ENCODE data around the gene ASZ1.

The ASZ1 gene

GRCh38 chr7:117346161-117346560 is 81.1 kb downstream of the ASZ1 start:
- DNase-seq (ENCODE audit: low read depth), result no peak

- no peak for DNase-seq (ENCODE audit: low read depth)
Observed at GRCh38 chr7:117338020-117338419, 89.3 kb downstream of the ASZ1 start.

- no peak for DNase-seq (ENCODE audit: low read depth)
Observed at GRCh38 chr7:117333168-117333567, 94.1 kb downstream of the ASZ1 start.

- no peak for DNase-seq (ENCODE audit: low read depth)
Observed at GRCh38 chr7:117332031-117332430, 95.3 kb downstream of the ASZ1 start.

GRCh38 chr7:117325836-117326235 is 101.5 kb downstream of the ASZ1 start:
- no peak for DNase-seq (ENCODE audit: low read depth)

GRCh38 chr7:117324960-117325359 is 102.3 kb downstream of the ASZ1 start:
- DNase-seq (ENCODE audit: low read depth), result no peak

- DNase-seq (ENCODE audit: low read depth), result no peak
Observed at GRCh38 chr7:117323851-117324711, 103.2 kb downstream of the ASZ1 start.

- DNase-seq (ENCODE audit: low read depth), result no peak
Observed at GRCh38 chr7:117323305-117323850, 103.9 kb downstream of the ASZ1 start.

GRCh38 chr7:117322741-117323304 is 104.5 kb downstream of the ASZ1 start, which contains the start of gene WNT2:
Gene WNT2, minus strand, starts transcription at chr7:117323058. Its CDS starts 69 bp downstream, at chr7:117322989.
- DNase-seq (ENCODE audit: low read depth), result no peak

GRCh38 chr7:117320523-117320922 is 106.8 kb downstream of the ASZ1 start:
- DNase-seq (ENCODE audit: low read depth), result no peak

GRCh38 chr7:117319181-117319580 is 108.1 kb downstream of the ASZ1 start:
- no peak for DNase-seq (ENCODE audit: low read depth)

GRCh38 chr7:117313582-117313981 is 113.7 kb downstream of the ASZ1 start:
- no peak for DNase-seq (ENCODE audit: low read depth)

Measured in activated T-cell treated with anti-CD3 and anti-CD28 coated beads for 48 hours (primary cell).